Fibroblast of skin of back (primary cell): ENCODE data around the gene UBE2Q2.

Source experiments
- DNase-seq: peaks from one replicate; pipeline ENCODE4 v3.0.0-alpha.2; 2013

UBE2Q2 gene

DNA sequence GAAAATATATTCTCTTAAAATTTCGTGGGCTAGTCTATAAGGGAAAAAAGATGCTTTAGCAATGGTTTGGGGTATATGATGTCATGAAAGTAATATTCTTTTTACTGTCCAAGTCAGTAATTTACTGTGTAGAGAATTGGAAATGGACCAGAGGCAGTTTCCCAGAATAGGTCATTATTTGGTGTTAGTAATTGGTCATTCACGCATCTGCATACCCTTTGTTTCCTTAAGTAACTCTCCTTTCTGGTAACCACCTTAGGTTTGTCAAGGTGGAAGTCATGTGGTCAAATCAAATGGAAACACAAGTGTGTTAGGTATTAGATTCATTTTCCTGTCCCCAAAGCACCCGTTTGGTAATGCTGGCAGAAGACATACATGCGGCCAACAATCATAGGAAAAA is 84.4 kb downstream of the UBE2Q2 start:
- no peak for DNase-seq

DNA sequence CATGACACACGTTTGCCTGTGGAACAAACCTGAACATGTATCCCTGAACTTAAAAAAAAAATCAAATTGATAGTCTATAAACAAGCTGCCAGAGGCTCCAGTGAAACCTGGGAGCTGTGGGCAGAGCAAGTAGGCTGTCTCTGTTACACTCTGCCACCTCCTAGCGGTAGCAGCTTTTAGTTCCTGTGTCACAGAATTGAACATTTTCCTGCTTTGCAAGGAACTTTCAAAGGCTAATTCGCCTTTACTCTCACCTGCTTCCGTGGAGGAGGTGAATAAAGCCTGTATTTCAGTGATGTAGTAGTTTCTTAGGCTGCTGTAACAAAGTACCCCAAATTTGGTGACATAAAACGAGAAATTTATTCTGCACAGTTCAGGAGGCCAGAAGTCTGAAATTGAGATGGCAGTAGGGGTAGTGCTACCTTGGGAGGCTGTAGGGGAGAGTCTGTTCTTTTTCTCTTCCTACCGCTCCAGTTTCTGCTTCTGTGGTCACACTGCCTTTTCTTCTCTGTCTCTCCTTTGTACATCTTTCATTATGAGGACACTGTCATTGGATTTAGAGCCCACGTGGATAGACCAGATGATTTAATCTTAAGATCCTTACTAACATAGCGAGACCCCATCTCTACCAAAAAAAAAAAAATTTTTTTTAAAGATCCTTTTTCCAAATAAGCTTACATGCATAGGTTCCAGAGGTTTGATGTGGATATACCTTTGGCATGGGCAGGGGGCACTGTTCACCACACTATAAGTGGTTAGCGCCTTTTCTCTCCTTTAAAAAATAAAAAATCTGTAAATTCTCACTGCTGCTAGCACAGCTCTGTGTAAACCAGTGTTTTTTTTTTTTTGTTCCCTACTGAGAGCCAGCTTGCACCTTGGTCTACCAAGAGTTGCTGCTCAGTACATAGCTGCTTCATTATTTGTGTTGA is 85.7 kb downstream of the UBE2Q2 start:
- DNase-seq, result peak; percentile 29

GRCh38 chr15:75929799-75930565 is 86.7 kb downstream of the UBE2Q2 start:
- DNase-seq, result no peak

DNA sequence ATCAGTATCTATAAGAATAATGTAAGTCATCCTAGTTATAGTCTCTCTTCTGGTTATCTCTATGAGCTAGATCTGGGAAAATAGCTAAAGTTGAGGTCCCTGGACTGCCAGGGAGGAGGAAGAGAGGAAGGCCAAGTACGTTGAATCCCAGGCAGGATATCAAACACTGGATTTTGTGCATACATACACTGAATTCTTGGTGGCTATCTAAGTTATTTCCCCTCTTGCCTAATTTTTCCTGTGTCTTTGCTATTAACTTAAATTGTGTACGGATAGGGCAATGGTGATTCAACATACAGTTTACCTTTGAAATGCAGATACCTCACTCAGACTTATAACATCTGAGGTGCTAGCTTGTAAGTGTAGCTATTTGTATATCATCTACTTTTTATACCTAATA is 87.6 kb downstream of the UBE2Q2 start:
- no peak for DNase-seq

DNA sequence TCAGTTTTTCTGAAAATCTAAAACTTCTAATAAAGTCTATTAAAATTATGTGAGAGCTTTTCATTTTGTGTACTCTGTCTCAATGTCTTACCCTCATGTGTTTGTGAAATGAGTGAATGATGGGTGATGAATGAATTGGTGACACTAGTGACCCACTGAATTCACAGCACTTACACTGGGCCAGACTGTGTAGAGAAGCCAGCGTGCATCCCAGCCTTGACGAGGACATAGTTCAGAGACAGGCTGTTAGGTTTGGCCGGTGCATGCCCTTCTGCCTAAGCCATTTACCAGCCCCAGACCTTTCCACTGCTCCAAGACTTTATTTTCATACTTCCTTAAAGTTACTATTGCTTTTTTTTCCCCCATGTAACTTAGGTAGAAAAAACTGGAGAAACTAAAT is 99.2 kb downstream of the UBE2Q2 start:
- DNase-seq, result no peak

DNA sequence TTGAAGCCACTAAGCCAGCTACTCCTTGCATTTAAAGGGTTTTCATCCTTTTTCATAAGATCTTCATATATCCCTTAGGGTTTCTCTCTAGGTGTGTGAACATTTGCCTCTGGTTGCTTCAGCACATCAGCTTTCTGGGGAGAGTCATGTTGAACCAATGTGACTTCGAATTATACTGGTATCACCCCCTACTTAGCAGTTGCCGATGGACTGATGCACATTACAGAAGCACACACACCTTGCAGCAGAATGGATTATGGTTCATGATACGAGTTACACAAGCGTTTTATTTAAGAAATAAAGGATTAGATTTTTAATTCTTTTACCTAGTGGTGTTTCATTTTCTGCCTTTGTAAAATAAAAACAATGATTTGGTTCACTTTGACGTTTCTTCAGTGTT is 100.0 kb downstream of the UBE2Q2 start:
- DNase-seq, result no peak

DNA sequence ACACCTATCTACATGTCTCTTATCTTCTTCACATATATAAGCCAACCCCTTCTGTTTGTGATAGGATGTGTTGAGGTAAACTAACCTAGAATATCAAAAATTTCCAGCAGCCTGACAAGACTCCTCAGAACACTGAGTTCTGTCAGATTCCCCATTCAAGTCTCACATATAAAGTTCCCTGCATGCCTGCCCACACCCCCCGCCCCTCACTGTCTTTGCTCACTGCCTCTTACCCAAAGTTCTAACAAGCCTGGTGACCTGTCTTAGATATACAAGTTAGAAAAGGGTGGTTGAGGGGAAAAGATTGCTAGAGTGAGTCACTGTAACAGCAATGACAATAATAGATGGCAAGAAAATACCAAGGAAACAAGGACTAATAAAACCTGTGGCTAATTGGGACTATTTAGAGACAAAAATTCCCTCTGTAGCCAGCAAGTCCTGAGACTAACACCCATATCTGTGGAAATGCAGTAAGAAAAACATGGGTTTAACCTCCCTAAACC is 100.5 kb downstream of the UBE2Q2 start:
- peak; percentile 38 for DNase-seq

- DNase-seq, result peak; percentile 33
Measured at GRCh38 chr15:75945953-75946352, 102.7 kb downstream of the UBE2Q2 start.

DNA sequence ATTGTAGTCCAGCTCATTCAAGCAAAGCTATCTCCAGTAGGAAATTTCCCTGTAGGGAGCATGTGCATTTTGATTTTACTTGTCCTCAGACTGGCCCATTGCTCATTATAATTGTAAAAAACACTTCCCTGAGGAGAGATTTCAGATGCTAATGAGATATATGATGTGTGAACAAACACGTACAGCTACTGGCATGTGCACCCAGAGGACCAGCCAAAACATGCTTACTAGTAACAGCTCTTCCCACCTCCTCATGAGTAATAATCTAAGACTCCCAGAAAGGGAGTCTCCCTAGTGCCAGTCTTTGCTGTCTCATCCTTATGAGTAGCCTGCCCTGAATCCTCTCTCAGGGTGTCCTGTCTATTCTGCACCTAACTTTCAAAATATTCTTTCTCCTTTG is 103.8 kb downstream of the UBE2Q2 start:
- DNase-seq, result peak; percentile 78

- no peak for DNase-seq
Measured at GRCh38 chr15:75948761-75949296, 105.6 kb downstream of the UBE2Q2 start.
